Lower lobe of right lung (tissue), 2 donors: ENCODE measurements around the gene ASTL. TPM values are rescaled to one million over a fixed set of nuclear protein-coding genes. Genes with fewer than 3 reads are reported as not detected.
A peak's percentile ranks its signal among the peaks of the same experiment; 100 is the strongest.

Experiments used
- ATAC-seq, 2 donors: fragments of 200-7000 bp; cut with Tn5 transposase; one replicate each; pipeline ENCODE4 v1.9.1; 2020 to 2022; ENCODE audit warnings: mild to moderate bottlenecking in 2 of 2, moderate library complexity in 2 of 2
- DNase-seq: peaks from one replicate; pipeline ENCODE4 v3.0.0-alpha.2; 2020
- H3K27ac ChIP-seq: fragments of 200-600 bp; one replicate; pipeline ENCODE4 v1.8.0; 2022
- H3K27me3 ChIP-seq: fragments of 200-600 bp; one replicate; pipeline ENCODE4 v1.8.0; 2022; ENCODE audit warnings: low read depth
- H3K36me3 ChIP-seq: fragments of 200-600 bp; one replicate; pipeline ENCODE4 v1.8.0; 2022; ENCODE audit warnings: mild to moderate bottlenecking
- H3K4me1 ChIP-seq: fragments of 200-600 bp; one replicate; pipeline ENCODE4 v1.8.0; 2022
- H3K4me3 ChIP-seq: fragments of 200-600 bp; one replicate; pipeline ENCODE4 v1.8.0; 2022; ENCODE audit warnings: mild to moderate bottlenecking
- H3K9me3 ChIP-seq: fragments of 200-600 bp; one replicate; pipeline ENCODE4 v1.8.0; 2022
- intact Hi-C: fragments of 100-400 bp; cut with DNase I; formaldehyde crosslinking; loops from one replicate; pipeline ENCODE4 v1.11.0; 2022
- total RNA-seq: library from RNA; stranded (reverse); fragmentation: NEBNext Ultra II Directional; extraction: Animal tissue kit (Norgen Biotek cat#: 25700); gene quantifications from one replicate; pipeline ENCODE4 v1.2.1, GENCODE V29; 2021
- TF ChIP-seq, protein P1 (sequence below): fragments of 200-600 bp; IDR thresholded peaks from one replicate; pipeline ENCODE4 v1.8.0; 2022; ENCODE audit warnings: antibody characterized with exemption, mild to moderate bottlenecking
- donor health status: DM: no; HTN: yes; CAD: no; lungs with severe emphysema.

Gene ASTL
- total RNA-seq, 1 donor from 2014 or later: not detected

DNA sequence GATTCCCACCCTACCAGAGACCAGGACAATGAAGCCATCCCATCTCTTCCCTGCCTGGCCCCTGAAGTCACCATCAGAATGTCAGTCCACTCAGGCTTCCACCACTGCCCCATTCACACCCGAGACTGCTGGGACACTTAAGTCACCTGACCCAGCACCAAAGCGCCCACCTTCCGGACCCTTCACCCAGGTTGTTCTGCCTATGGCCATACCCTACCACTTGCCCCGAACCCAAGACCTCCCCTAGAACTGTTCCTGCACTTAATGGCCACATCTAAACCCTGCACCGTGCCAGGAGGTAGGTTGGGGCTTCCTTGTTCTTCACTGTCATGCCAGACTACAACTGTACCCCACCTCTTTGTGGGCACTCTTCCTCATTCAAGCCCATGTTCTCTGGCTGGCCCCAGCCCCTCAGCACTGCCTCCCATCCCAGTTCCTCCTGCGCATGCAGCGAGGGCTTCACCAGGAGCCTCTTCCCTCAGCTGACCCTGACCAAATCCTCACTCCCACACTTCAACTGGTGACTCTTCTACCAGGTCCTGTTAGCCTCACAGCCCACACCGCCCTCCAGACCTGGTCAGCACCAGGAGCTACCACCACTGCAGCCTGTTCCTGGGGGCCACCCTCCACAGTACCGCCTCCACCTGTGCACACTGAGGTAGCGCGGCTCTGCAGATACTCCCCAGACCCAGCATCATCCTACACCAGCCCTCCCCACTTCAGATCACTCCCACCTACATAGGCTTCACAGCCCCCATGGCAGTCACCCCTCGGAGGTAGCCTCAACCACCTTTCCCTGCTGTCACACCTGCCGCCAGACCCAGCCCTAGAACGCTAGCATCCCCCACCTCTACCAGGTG lies 13.7 kb downstream of the ASTL start:
- ATAC-seq: peak in 1 of 2 donors; percentile 20
- no peaks in the 10 kb centered on the region for H3K27me3 ChIP-seq
- intact Hi-C loops: no loop called here

DNA sequence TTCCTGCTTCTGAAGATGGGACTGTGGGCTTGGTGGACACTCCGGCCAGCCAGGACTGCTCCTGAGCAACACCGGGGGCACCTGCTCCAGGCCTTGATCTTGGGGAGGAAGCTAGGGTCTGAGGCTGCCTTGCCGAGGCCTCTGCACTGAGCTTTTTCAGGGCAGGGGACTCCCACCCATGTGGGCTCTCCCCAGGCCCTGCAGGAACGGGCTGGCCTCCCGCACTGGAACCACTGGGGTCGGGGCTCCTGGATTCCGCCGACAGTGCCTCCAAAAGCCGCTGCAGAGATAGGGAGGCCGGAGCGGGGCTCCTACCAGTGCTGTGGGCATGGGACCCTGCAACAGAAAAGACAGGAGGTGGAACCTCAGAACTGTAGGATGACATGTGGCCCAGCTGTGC lies 14.4 kb downstream of the ASTL start:
- DNase-seq: no peak
- ATAC-seq: no peak
- Histone ChIP-seq H3K9me3 (no peaks in the 10 kb centered on the region), H3K36me3 (no peaks in the 10 kb centered on the region), H3K4me3 (no peak overlapping the region), H3K27me3 (peaks cover under 1% of the 10 kb centered on the region), H3K4me1 (no peaks in the 10 kb centered on the region), H3K27ac (no peak overlapping the region)
- intact Hi-C loops: no loop called here
- TF ChIP-seq, protein P1, sequence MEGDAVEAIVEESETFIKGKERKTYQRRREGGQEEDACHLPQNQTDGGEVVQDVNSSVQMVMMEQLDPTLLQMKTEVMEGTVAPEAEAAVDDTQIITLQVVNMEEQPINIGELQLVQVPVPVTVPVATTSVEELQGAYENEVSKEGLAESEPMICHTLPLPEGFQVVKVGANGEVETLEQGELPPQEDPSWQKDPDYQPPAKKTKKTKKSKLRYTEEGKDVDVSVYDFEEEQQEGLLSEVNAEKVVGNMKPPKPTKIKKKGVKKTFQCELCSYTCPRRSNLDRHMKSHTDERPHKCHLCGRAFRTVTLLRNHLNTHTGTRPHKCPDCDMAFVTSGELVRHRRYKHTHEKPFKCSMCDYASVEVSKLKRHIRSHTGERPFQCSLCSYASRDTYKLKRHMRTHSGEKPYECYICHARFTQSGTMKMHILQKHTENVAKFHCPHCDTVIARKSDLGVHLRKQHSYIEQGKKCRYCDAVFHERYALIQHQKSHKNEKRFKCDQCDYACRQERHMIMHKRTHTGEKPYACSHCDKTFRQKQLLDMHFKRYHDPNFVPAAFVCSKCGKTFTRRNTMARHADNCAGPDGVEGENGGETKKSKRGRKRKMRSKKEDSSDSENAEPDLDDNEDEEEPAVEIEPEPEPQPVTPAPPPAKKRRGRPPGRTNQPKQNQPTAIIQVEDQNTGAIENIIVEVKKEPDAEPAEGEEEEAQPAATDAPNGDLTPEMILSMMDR: no peak

More for the DNA sequence above, 13.7 kb downstream of the ASTL start:
- H3K9me3 ChIP-seq: no peaks in the 10 kb centered on the region
- no peak overlapping the region for H3K4me3 ChIP-seq
- no peaks in the 10 kb centered on the region for H3K4me1 ChIP-seq
- TF ChIP-seq, protein P1: no peak
- no peak for DNase-seq
- no peaks in the 10 kb centered on the region for H3K36me3 ChIP-seq
- no peak overlapping the region for H3K27ac ChIP-seq

DNA sequence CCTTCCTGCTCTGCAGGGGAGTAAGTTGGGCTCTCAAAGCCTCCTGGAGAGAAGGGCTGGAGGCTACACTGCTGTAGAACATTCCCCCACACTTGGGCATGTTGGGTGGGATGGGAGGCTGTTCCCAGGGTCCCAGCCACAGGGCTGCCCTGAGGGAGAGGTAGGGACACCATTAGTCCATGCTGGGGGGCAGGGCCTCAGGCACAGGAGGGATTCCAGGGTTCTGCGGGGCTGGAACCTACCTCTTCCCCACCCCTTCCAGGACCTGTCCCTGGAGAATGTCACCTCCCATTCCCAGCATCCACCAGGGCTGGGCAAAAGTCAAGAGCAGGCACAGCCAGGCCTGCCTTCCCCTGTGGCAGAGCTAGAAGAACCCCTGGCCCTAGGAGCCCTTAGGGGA lies 15.0 kb downstream of the ASTL start:
- no peaks in the 10 kb centered on the region for H3K9me3 ChIP-seq
- no peaks in the 10 kb centered on the region for H3K36me3 ChIP-seq
- no peak for DNase-seq
- no peaks in the 10 kb centered on the region for H3K4me1 ChIP-seq
- no peak overlapping the region for H3K4me3 ChIP-seq
- H3K27me3 ChIP-seq: peaks cover 7% of the 10 kb centered on the region
- ATAC-seq: no peak
- intact Hi-C loops: no loop called here
- no peak overlapping the region for H3K27ac ChIP-seq
- TF ChIP-seq, protein P1: no peak

DNA sequence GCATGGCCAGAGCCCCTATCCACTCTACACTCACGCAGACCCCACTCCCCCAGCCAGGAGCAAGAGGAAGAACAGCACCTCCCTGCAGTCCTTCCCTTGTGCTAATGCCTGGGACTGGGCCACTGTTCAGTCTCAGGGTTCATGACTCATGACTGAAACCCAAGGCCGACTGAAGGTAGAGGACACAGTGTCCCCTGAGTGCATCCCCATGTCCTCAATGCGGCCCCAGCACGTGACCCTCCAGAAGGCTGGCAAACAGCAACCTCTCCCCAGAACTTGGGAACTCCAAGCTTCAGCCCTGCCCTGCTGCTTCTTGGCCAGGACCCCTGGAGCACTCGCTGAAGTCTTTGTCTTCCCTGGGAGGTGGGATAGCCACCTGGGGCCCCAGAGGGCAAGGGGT lies 15.9 kb downstream of the ASTL start:
- Histone ChIP-seq H3K27ac (no peak overlapping the region), H3K9me3 (no peaks in the 10 kb centered on the region), H3K36me3 (no peaks in the 10 kb centered on the region), H3K27me3 (peaks cover 16% of the 10 kb centered on the region), H3K4me1 (peaks cover 3% of the 10 kb centered on the region), H3K4me3 (no peak overlapping the region)
- intact Hi-C loops: no loop called here
- TF ChIP-seq, protein P1: no peak
- DNase-seq (no peak), ATAC-seq (no peak)

DNA sequence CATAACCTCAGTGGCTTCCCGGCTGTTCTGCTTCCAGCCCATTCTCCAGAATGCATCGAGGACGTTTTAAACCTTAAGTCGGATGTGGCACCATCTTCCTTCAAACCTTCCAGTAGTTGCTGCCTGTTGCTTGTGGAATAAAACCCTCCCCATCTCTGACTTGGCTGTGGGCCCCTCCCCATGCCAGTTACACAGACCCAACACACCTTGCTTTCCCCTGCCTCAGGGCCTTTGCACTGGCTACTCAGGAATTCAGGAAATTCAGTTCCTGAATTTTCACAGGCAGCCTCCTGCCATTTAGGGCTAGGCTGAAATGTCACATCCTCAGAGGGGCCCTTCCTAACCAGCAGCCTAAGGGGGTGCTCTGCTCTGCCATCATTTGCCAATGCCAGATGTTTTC lies 16.9 kb downstream of the ASTL start:
- H3K4me3 ChIP-seq: no peak overlapping the region
- intact Hi-C loops: no loop called here
- TF ChIP-seq, protein P1: no peak
- H3K27ac ChIP-seq: no peak overlapping the region
- ATAC-seq (no peak), DNase-seq (no peak)
- no peaks in the 10 kb centered on the region for H3K36me3 ChIP-seq
- H3K4me1 ChIP-seq: peaks cover 6% of the 10 kb centered on the region
- no peaks in the 10 kb centered on the region for H3K9me3 ChIP-seq
- H3K27me3 ChIP-seq: peaks cover 24% of the 10 kb centered on the region
